Astrocyte of the spinal cord (primary cell): ENCODE data around the gene MORC1.

ENCODE experiments used
- DNase-seq: peaks from one replicate; pipeline ENCODE4 v3.0.0; 2011; ENCODE audit warnings: low read depth, low spot score
- H3K4me3 ChIP-seq: 2 replicates; pipeline ENCODE4 v1.5.1; 2011; ENCODE audit warnings: low read depth, mild to moderate bottlenecking, low read length, moderate library complexity
- in situ Hi-C: cut with HindIII; loops from 2 replicates; pipeline ENCODE4 v1.10.0; 2017; ENCODE audit warnings: low sequenced_read_pairs
- TF ChIP-seq, protein P1 (sequence below): IDR thresholded peaks from 2 replicates; pipeline ENCODE4 v1.5.1; 2012; ENCODE audit warnings: low read depth, mild to moderate bottlenecking, low read length, inconsistent platforms

MORC1 gene

GRCh38 chr3:109070211-109070610, 47.7 kb downstream of the MORC1 start:
- no peak for DNase-seq
- H3K4me3 ChIP-seq = no peak overlapping the region
- in situ Hi-C loops = no loop called here
- TF ChIP-seq, protein P1, sequence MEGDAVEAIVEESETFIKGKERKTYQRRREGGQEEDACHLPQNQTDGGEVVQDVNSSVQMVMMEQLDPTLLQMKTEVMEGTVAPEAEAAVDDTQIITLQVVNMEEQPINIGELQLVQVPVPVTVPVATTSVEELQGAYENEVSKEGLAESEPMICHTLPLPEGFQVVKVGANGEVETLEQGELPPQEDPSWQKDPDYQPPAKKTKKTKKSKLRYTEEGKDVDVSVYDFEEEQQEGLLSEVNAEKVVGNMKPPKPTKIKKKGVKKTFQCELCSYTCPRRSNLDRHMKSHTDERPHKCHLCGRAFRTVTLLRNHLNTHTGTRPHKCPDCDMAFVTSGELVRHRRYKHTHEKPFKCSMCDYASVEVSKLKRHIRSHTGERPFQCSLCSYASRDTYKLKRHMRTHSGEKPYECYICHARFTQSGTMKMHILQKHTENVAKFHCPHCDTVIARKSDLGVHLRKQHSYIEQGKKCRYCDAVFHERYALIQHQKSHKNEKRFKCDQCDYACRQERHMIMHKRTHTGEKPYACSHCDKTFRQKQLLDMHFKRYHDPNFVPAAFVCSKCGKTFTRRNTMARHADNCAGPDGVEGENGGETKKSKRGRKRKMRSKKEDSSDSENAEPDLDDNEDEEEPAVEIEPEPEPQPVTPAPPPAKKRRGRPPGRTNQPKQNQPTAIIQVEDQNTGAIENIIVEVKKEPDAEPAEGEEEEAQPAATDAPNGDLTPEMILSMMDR = no peak

- TF ChIP-seq, protein P1 = no peak
- in situ Hi-C loops = no loop called here
- DNase-seq = no peak
Measured at GRCh38 chr3:109066864-109067263, 51.1 kb downstream of the MORC1 start.

DNA sequence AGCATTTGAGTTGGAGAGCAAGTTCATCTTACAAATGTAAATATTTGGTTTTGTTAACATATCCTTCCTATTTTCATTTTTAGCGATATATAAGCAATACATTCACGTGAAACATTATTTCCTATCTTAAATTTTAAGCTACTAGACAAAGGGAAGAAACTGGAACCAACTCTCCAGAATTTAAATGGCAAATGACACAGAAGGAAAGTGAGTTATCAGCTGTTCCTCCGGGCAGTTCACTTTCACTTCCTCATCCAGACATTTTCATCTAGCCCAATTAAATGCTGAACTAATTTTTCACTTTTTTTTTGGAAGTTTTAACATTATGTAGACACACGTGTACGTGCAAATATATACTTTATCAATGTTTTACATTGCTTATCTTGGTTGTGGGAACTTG, 58.7 kb downstream of the MORC1 start:
- in situ Hi-C loops = no loop called here
- TF ChIP-seq, protein P1 = no peak
- no peak for DNase-seq
- no peak overlapping the region for H3K4me3 ChIP-seq

More at GRCh38 chr3:109066864-109067263, 51.1 kb downstream of the MORC1 start:
- no peak overlapping the region for H3K4me3 ChIP-seq

GRCh38 chr3:109057616-109058015, 60.3 kb downstream of the MORC1 start:
- in situ Hi-C loops = no loop called here
- no peak overlapping the region for H3K4me3 ChIP-seq
- no peak for DNase-seq
- TF ChIP-seq, protein P1 = no peak

GRCh38 chr3:109057056-109057455, 60.9 kb downstream of the MORC1 start:
- H3K4me3 ChIP-seq = no peak overlapping the region
- in situ Hi-C loops = no loop called here
- DNase-seq = no peak

GRCh38 chr3:109050591-109051167, 67.3 kb downstream of the MORC1 start:
- in situ Hi-C loops = no loop called here
- TF ChIP-seq, protein P1 = peak; percentile 62
- peak; percentile 16 for DNase-seq
- H3K4me3 ChIP-seq = no peak overlapping the region

More at GRCh38 chr3:109057056-109057455, 60.9 kb downstream of the MORC1 start:
- TF ChIP-seq, protein P1 = no peak

- in situ Hi-C loops = no loop called here
- no peak for DNase-seq
- H3K4me3 ChIP-seq = no peak overlapping the region
- TF ChIP-seq, protein P1 = no peak
Measured at GRCh38 chr3:109047366-109047765, 70.6 kb downstream of the MORC1 start.
